A549 (cell line): ENCODE results near the gene SHANK2. TPM values are rescaled to one million over a fixed set of nuclear protein-coding genes. Genes with fewer than 3 reads are reported as not detected.

Experiments used
- ATAC-seq, 2 experiments: fragments of 200-7000 bp in 1 of 2; fragments of >200 bp in 1 of 2; cut with Nextera tagmentation in 1 of 2; cut with Tn5 transposase in 1 of 2; 3 replicates each; pipeline versions ENCODE4 v1.8.0 to v1.9.1; 2018 to 2020; ENCODE audit warnings: mild to moderate bottlenecking in 1 of 2, moderate library complexity in 1 of 2
- CTCF ChIA-PET: fragments of 300-600 bp; sonication (Branson Sonifier 250); formaldehyde crosslinking; extraction: SDS; loops from one replicate; lab custom pipeline; 2021; ENCODE audit warnings: antibody characterized with exemption, inconsistent platforms; lab: Yijun Ruan, JAX
- POLR2A ChIA-PET: fragments of 350-600 bp; formaldehyde crosslinking; extraction: SDS; loops from one replicate; lab custom pipeline; 2021; ENCODE audit warnings: antibody characterized with exemption, inconsistent platforms; lab: Yijun Ruan, JAX
- DNase-seq, 2 experiments: peaks; one replicate each; pipeline versions ENCODE4 v3.0.0 to v3.0.0-alpha.2; 2011 to 2016; ENCODE audit warnings: low read depth in 1 of 2, low spot score in 1 of 2
- FAIRE-seq: peaks from 2 replicates; lab custom pipeline; 2011; peaks lifted over from hg19 to GRCh38; lab: Jason Lieb, UNC
- H3K27ac ChIP-seq, 2 experiments: fragments of >200 bp; sonication (Bioruptor Twin); formaldehyde crosslinking; 3 replicates each; pipeline ENCODE4 v1.5.1; 2016 to 2017
- H3K4me1 ChIP-seq: fragments of >200 bp; sonication (Bioruptor Twin); formaldehyde crosslinking; 3 replicates; pipeline ENCODE4 v1.6.1; 2016
- H3K4me2 ChIP-seq: fragments of >200 bp; sonication (Bioruptor Twin); formaldehyde crosslinking; 3 replicates; pipeline ENCODE4 v1.6.1; 2016
- H3K4me3 ChIP-seq: fragments of >200 bp; sonication (Bioruptor Twin); formaldehyde crosslinking; 3 replicates; pipeline ENCODE4 v1.5.1; 2016
- H3K9me3 ChIP-seq: fragments of >200 bp; sonication (Bioruptor Twin); formaldehyde crosslinking; 3 replicates; pipeline ENCODE4 v1.6.1; 2016
- CBX2 ChIP-seq: fragments of 200-600 bp; sonication (generic); IDR thresholded peaks from 2 replicates; pipeline ENCODE4 v1.6.1; 2016; ENCODE audit warnings: low read depth, mild to moderate bottlenecking, borderline replicate concordance
- CHD4 ChIP-seq: fragments of 200-600 bp; sonication (generic); IDR thresholded peaks from 2 replicates; pipeline ENCODE4 v1.6.1; 2016; ENCODE audit warnings: antibody characterized with exemption, mild to moderate bottlenecking, borderline replicate concordance
- ESRRA ChIP-seq: fragments of 150-350 bp; IDR thresholded peaks from 2 replicates; pipeline ENCODE4 v1.6.1; 2014; ENCODE audit warnings: mild to moderate bottlenecking, low read length, borderline replicate concordance
- FOSB ChIP-seq: fragments of 250-450 bp; sonication (Bioruptor Pico); IDR thresholded peaks from 2 replicates; pipeline ENCODE4 v1.5.0; 2020; ENCODE audit warnings: mild to moderate bottlenecking, moderate library complexity
- HDAC2 ChIP-seq: fragments of 200-600 bp; sonication (generic); IDR thresholded peaks from 2 replicates; pipeline ENCODE4 v1.6.1; 2016
- RAD21 ChIP-seq, 2 experiments: fragments of >200 bp in 1 of 2; sonication (Bioruptor Twin) in 1 of 2; formaldehyde crosslinking in 1 of 2; IDR thresholded peaks in 1 of 2; conservative IDR thresholded peaks in 1 of 2; 2 replicates in 1 of 2; 3 replicates in 1 of 2; pipeline ENCODE4 v1.6.1; 2012 to 2018; ENCODE audit warnings: inconsistent platforms in 1 of 2
- RARB ChIP-seq: fragments of 250-450 bp; sonication (Bioruptor Pico); IDR thresholded peaks from 2 replicates; pipeline ENCODE4 v1.8.0; 2021; ENCODE audit warnings: mild to moderate bottlenecking, moderate library complexity
- RCOR1 ChIP-seq: fragments of 150-350 bp; IDR thresholded peaks from 2 replicates; pipeline ENCODE4 v1.6.1; 2014; ENCODE audit warnings: antibody characterized with exemption, low read length, low read depth
- RFX5 ChIP-seq: fragments of 450-650 bp; IDR thresholded peaks from 2 replicates; pipeline ENCODE4 v1.7.1; 2014; ENCODE audit warnings: antibody characterized with exemption, mild to moderate bottlenecking, moderate library complexity
- SMC3 ChIP-seq: fragments of >200 bp; sonication (Bioruptor Twin); formaldehyde crosslinking; IDR thresholded peaks from 3 replicates; pipeline ENCODE4 v1.6.1; 2018; ENCODE audit warnings: inconsistent platforms
- TFCP2L1 ChIP-seq: fragments of 250-450 bp; sonication (Bioruptor Pico); IDR thresholded peaks from 2 replicates; pipeline ENCODE4 v1.5.0; 2021; ENCODE audit warnings: mild to moderate bottlenecking
- TP53 ChIP-seq: fragments of 250-450 bp; sonication (Bioruptor Pico); IDR thresholded peaks from 2 replicates; pipeline ENCODE4 v1.5.0; 2021; ENCODE audit warnings: mild to moderate bottlenecking, moderate library complexity
- ZC3H11A ChIP-seq: fragments of 450-650 bp; IDR thresholded peaks from 2 replicates; pipeline ENCODE4 v1.6.1; 2014; ENCODE audit warnings: antibody characterized with exemption, mild to moderate bottlenecking
- WGBS: methylation state at CpG from one replicate; pipeline ENCODE4 v1.1.6; 2017; ENCODE audit errors: missing lambda C conversion rate; 5-methylcytosine and 5-hydroxymethylcytosine counted together
- polyA plus RNA-seq, 4 experiments: library from polyadenylated mRNA; depleted of rRNA in 3 of 4; stranded (reverse); fragments of >200 nt; fragmentation: RNase III in 1 of 4; extraction: RNeasy Plus Mini Kit Qiagen cat#74134 plus additional on column Dnase treatment in 1 of 4; gene quantifications; 2 replicates in 3 of 4; 3 replicates in 1 of 4; pipeline ENCODE4 v1.2.3, GENCODE V29; 2011 to 2017
- TF ChIP-seq, protein P1 (sequence below): fragments of 250-450 bp; sonication (Bioruptor Pico); IDR thresholded peaks from 2 replicates; pipeline ENCODE4 v1.5.0; 2020; ENCODE audit warnings: low read depth, mild to moderate bottlenecking, moderate library complexity
- TF ChIP-seq, protein P2 (sequence below): IDR thresholded peaks from 2 replicates; pipeline ENCODE4 v1.6.1; 2012
- TF ChIP-seq, protein P3 (sequence below): fragments of >200 bp; sonication (Bioruptor Twin); formaldehyde crosslinking; IDR thresholded peaks from 3 replicates; pipeline ENCODE4 v1.6.1; 2016
- TF ChIP-seq, protein P4 (sequence below): fragments of 150-350 bp; IDR thresholded peaks from 2 replicates; pipeline ENCODE4 v1.6.1; 2014; ENCODE audit warnings: low read depth, mild to moderate bottlenecking, low read length
- TF ChIP-seq, protein P5 (sequence below): IDR thresholded peaks from 2 replicates; pipeline ENCODE4 v1.6.1; 2012

Gene SHANK2
- polyA plus RNA-seq, 2 of the 4 experiments (the other 2 are of a cell fraction): 5.3 to 7.6 TPM

DNA sequence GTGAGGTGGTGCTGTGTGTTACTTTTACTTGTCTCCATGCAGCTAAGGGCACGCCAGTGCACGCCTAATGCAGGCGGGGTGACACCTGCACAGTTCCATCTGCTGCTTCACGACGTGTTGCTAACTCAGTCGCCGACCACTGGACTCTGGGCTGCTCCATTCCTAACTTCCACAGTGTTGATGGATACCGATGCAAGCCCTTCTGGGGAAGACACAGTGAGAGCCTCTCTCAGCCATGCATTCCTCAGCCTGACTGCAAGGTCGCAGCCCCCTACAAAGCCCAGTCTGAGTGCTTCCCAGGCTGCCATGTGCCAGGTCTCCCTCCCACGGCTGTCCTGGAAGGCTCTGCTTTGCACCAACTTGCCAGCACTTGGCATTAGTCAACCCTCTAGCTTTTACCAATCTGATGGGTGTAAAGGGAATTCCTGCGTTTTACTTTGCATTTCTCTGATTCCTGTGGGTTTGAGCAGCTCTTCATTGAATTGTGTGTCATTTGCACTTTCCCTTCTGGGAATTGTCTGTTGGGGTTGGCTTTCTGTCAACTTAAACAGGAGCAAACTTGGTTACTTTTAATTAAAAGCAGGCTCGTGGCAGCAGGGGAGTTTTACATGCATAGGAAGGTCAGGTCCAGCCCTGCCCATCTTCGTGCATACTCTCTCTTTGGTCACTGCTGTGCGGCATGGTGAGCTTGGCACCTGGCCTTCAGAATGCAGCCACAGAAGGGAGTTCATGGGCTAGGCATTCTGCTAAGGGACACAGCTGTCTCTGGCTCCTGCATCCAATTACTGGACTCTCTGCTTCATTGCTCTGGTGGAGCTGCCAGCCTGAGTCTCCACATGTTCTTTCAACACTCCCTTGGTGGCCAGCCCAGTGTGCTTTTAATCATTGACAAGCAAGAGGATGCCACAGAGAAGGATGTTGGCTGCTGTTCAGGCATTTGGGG, 34.6 kb upstream of the SHANK2 start:
- Histone ChIP-seq H3K4me2 (peak overlapping the region; percentile 62), H3K9me3 (peaks cover 9% of the 10 kb centered on the region; the same call in 2 of the 3 replicates), H3K4me3 (no peak overlapping the region), H3K27ac (peak overlapping the region; percentile 51 to 81), H3K4me1 (peaks cover 25% of the 10 kb centered on the region)
- DNase-seq (peak in 1 of 2 experiments; percentile 62), ATAC-seq (peak; percentile 84 to 85)
- CTCF ChIA-PET: interaction anchor here (0.5 to 2.0 kb wide), 3 partner anchors 12 to 36 kb away, joined by 3 to 5 read pairs (median 4); no protein-coding TSS in a partner anchor
- WGBS: 55% methylated on average over 14 of the region's 14 CpGs
- POLR2A ChIA-PET: interaction anchor here (1.3 to 1.4 kb wide), 2 partner anchors 12 to 34 kb away, joined by 6 to 9 read pairs; partner anchors contain the start of gene SHANK2
- TF ChIP-seq, protein P1, sequence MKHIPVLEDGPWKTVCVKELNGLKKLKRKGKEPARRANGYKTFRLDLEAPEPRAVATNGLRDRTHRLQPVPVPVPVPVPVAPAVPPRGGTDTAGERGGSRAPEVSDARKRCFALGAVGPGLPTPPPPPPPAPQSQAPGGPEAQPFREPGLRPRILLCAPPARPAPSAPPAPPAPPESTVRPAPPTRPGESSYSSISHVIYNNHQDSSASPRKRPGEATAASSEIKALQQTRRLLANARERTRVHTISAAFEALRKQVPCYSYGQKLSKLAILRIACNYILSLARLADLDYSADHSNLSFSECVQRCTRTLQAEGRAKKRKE (CRISPR knock-in tag): no peak
- TF ChIP-seq HDAC2 (no peak), SMC3 (peak; percentile 22; the same call in 1 of the 3 replicates)
- TF ChIP-seq, protein P2, sequence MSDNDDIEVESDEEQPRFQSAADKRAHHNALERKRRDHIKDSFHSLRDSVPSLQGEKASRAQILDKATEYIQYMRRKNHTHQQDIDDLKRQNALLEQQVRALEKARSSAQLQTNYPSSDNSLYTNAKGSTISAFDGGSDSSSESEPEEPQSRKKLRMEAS: peak; percentile 70
- TF ChIP-seq, all 56 proteins: peak for 2
- peak; percentile 61 for FAIRE-seq

DNA sequence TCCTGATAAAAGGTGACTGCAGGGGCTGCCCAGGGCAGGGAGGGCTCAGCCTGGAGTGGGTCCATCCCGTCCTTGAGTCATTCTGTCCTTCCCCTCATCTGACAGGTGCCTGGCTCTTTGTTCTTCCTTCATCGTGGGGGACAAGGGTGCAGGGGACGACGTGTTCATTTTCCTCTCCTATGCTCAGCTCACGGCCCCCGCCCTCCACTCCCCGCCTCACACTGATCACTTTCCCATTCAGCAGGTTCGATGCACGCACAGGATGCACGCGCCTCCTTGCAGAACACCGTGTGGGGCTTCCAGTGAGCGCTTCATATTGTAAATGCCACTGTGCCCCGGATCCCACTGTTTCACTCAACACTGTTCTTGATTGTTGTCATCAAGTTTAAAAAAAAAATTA, 32.7 kb upstream of the SHANK2 start:
- ATAC-seq: no peak
- H3K9me3 ChIP-seq: peaks cover 9% of the 10 kb centered on the region; the same call in 2 of the 3 replicates
- POLR2A ChIA-PET: no interaction called here
- peaks cover 25% of the 10 kb centered on the region for H3K4me1 ChIP-seq
- CTCF ChIA-PET: interaction anchor here (1.5 kb wide), 1 partner anchor 17 kb away, joined by 3 read pairs; no protein-coding TSS in a partner anchor
- no peak overlapping the region for H3K4me3 ChIP-seq
- H3K27ac ChIP-seq: peak overlapping the region in 1 of 2 experiments; percentile 47; a peak in 1 of 6 replicates
- DNase-seq: no peak
- no peak for FAIRE-seq
- H3K4me2 ChIP-seq: no peak overlapping the region
- WGBS: 95% methylated on average over 14 of the region's 14 CpGs
- TF ChIP-seq RAD21 (conservative IDR thresholded peaks at IDR 0.05 in 1 of 2, IDR thresholded peaks at IDR 0.05 in 1 of 2): no peak
- no peak for TF ChIP-seq TFCP2L1 (CRISPR knock-in tag)
- no peak for TF ChIP-seq CBX2
- TF ChIP-seq, protein P3, sequence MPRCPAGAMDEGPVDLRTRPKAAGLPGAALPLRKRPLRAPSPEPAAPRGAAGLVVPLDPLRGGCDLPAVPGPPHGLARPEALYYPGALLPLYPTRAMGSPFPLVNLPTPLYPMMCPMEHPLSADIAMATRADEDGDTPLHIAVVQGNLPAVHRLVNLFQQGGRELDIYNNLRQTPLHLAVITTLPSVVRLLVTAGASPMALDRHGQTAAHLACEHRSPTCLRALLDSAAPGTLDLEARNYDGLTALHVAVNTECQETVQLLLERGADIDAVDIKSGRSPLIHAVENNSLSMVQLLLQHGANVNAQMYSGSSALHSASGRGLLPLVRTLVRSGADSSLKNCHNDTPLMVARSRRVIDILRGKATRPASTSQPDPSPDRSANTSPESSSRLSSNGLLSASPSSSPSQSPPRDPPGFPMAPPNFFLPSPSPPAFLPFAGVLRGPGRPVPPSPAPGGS: no peak
- no peak for TF ChIP-seq SMC3
- TF ChIP-seq RCOR1: no peak
- TF ChIP-seq ZC3H11A: no peak
- TF ChIP-seq RARB (CRISPR knock-in tag): no peak

DNA sequence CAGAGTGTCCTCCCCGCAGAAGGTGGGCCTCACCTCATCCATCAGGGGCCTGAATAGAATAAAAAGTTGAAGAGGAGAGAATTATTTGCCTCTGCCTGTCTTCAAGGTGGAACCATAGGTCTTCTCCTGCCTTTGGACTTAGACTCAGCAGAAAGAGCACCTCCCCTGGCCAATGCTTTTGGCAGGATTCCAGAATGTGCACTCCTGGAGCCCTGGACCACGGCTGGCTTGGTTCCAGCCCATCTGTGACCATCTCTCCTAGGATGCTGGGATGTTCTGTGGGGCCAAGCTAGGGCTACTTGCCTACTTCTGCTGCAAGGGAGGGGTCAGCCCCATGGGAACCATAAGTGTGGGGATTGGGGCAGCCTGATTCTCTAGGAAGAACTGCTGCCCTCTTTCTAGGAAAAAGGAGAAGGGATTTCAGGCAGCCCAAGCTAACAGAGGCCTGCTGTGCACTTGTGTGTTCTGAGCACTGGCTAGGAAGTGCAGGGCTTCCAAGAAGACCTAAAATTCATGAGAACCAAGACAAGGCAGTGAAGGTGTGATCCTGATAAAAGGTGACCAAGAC, 32.2 kb upstream of the SHANK2 start:
- Histone ChIP-seq H3K4me3 (no peak overlapping the region), H3K27ac (peak overlapping the region in 1 of 2 experiments; percentile 47; a peak in 1 of 6 replicates), H3K4me1 (peaks cover 25% of the 10 kb centered on the region)
- 77% methylated on average over 2 of the region's 2 CpGs for WGBS
- POLR2A ChIA-PET: no interaction called here
- no peak for FAIRE-seq
- no peak for ATAC-seq
- TF ChIP-seq CHD4: no peak
- TF ChIP-seq, all 56 proteins: peak for 0
- DNase-seq: no peak
- CTCF ChIA-PET: interaction anchor here (1.1 to 1.5 kb wide), 2 partner anchors 18 to 205 kb away, joined by 3 read pairs; no protein-coding TSS in a partner anchor
- no peak overlapping the region for H3K4me2 ChIP-seq
- H3K9me3 ChIP-seq: peaks cover 9% of the 10 kb centered on the region; the same call in 2 of the 3 replicates

DNA sequence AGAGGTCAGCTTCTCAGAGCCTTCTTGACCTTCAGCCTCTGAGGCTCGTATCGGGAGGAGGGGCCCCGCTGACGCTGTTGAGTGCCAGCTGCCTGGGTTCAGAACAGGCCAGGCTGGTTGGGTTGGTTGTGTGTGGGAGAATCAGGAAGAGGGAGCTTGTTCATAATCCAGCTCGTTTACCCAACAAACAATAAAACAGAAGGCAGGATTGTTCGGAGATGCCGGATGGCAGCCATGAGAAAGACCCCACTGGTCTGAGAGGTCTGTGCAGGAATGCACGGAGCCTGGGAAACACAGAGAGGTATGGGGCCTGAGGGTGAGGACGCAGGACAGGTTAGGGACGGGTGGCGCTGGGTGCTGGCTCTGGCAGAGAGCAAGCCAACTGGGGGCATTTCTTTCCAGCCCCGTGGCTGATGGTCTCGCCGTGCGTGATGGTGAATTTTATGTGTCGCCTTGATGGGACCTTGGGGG, 31.6 kb upstream of the SHANK2 start:
- CTCF ChIA-PET: interaction anchor here (1.1 to 1.5 kb wide), 2 partner anchors 18 to 204 kb away, joined by 3 read pairs; no protein-coding TSS in a partner anchor

More for the DNA sequence above, 31.6 kb upstream of the SHANK2 start:
- POLR2A ChIA-PET: no interaction called here
- H3K4me3 ChIP-seq: no peak overlapping the region
- 95% methylated on average over 16 of the region's 16 CpGs for WGBS
- no peak overlapping the region; a peak in 1 of 6 replicates for H3K27ac ChIP-seq
- ATAC-seq (no peak), DNase-seq (no peak), FAIRE-seq (no peak)
- TF ChIP-seq RFX5 (no peak), FOSB (no peak), ESRRA (no peak), TFCP2L1 (CRISPR knock-in tag) (no peak), TP53 (CRISPR knock-in tag) (no peak)
- TF ChIP-seq, protein P4, sequence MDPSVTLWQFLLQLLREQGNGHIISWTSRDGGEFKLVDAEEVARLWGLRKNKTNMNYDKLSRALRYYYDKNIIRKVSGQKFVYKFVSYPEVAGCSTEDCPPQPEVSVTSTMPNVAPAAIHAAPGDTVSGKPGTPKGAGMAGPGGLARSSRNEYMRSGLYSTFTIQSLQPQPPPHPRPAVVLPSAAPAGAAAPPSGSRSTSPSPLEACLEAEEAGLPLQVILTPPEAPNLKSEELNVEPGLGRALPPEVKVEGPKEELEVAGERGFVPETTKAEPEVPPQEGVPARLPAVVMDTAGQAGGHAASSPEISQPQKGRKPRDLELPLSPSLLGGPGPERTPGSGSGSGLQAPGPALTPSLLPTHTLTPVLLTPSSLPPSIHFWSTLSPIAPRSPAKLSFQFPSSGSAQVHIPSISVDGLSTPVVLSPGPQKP: no peak
- TF ChIP-seq, protein P5, sequence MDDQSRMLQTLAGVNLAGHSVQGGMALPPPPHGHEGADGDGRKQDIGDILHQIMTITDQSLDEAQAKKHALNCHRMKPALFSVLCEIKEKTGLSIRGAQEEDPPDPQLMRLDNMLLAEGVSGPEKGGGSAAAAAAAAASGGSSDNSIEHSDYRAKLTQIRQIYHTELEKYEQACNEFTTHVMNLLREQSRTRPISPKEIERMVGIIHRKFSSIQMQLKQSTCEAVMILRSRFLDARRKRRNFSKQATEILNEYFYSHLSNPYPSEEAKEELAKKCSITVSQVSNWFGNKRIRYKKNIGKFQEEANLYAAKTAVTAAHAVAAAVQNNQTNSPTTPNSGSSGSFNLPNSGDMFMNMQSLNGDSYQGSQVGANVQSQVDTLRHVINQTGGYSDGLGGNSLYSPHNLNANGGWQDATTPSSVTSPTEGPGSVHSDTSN: no peak
- no peak overlapping the region for H3K4me2 ChIP-seq
- H3K4me1 ChIP-seq: peaks cover 25% of the 10 kb centered on the region
- H3K9me3 ChIP-seq: peaks cover 4% of the 10 kb centered on the region; the same call in 2 of the 3 replicates
